AG04449 (cell line): ENCODE results near the gene EYA4.

ENCODE experiments used
- CTCF ChIA-PET: fragments of 350-600 bp; formaldehyde crosslinking; extraction: SDS; loops from one replicate; lab custom pipeline; 2021; ENCODE audit warnings: antibody characterized with exemption; lab: Yijun Ruan, JAX
- POLR2A ChIA-PET: fragments of 400-600, 350-600 bp; formaldehyde crosslinking; extraction: SDS; loops from one replicate; lab custom pipeline; 2020; ENCODE audit warnings: antibody characterized with exemption, inconsistent platforms; lab: Yijun Ruan, JAX
- DNase-seq: peaks from one replicate; pipeline ENCODE4 v3.0.0-alpha.2; 2010; ENCODE audit warnings: low read depth, low spot score
- H3K4me3 ChIP-seq: 2 replicates; pipeline ENCODE4 v1.5.1; 2011; ENCODE audit warnings: low read depth, mild to moderate bottlenecking, control low read depth, low read length
- TF ChIP-seq, protein P1 (sequence below): IDR thresholded peaks from one replicate; pipeline ENCODE4 v1.5.1; 2011; ENCODE audit warnings: mild to moderate bottlenecking, moderate library complexity, low read length, control low read depth, inconsistent platforms; ENCODE audit not compliant: insufficient read depth; ENCODE audit errors: missing control alignments

EYA4 gene

DNA sequence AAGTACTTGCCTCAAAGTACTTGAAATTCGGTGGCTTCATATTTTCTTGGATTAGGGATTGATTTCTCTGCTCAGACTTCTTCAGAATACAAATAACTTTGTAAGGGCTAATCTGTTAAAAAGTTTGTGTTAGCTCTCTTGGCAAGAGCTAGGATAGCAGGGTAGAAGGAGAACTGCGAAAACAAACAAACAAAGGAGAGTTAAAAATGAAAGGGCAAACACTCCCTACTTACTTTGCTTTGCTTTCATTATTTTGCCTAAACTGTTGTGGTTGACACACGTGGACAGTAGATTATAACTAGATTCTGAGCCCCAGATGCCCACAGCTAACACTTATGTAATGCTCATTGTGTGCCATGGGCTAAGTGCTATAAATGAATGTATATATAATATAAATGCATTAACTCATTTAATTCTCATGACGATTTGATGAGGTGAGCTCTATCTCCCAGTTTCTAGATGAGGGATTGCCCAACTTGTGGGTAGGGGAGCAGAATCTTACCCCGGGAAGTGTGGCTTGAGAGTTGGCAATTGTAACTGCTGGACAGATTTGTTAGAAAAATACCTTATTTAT is 48.7 kb downstream of the EYA4 start:
- ChIA-PET POLR2A (no interaction called here), CTCF (no interaction called here)
- DNase-seq = no peak
- H3K4me3 ChIP-seq = no peak overlapping the region
- TF ChIP-seq, protein P1, sequence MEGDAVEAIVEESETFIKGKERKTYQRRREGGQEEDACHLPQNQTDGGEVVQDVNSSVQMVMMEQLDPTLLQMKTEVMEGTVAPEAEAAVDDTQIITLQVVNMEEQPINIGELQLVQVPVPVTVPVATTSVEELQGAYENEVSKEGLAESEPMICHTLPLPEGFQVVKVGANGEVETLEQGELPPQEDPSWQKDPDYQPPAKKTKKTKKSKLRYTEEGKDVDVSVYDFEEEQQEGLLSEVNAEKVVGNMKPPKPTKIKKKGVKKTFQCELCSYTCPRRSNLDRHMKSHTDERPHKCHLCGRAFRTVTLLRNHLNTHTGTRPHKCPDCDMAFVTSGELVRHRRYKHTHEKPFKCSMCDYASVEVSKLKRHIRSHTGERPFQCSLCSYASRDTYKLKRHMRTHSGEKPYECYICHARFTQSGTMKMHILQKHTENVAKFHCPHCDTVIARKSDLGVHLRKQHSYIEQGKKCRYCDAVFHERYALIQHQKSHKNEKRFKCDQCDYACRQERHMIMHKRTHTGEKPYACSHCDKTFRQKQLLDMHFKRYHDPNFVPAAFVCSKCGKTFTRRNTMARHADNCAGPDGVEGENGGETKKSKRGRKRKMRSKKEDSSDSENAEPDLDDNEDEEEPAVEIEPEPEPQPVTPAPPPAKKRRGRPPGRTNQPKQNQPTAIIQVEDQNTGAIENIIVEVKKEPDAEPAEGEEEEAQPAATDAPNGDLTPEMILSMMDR = no peak

DNA sequence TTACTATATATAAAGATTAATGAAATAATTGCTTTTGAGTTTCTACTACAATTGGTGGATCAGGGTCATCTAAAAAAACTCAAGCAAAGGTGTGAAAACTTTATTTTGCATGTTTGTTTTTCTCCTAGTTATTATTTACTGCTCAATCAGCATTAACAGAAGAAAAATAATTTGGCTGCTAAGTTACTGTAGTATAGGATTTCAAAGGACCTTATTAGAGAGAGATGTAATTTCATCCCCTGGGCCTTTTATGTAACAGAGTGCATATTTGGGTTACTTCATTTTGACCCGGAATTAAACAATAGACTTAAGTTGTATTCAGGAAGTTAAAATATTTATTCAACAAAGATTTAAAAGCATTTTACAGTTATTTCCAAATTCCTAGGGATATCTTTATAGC is 49.8 kb downstream of the EYA4 start:
- no peak overlapping the region for H3K4me3 ChIP-seq
- POLR2A ChIA-PET = no interaction called here
- TF ChIP-seq, protein P1 = no peak
- no peak for DNase-seq
- CTCF ChIA-PET = no interaction called here

DNA sequence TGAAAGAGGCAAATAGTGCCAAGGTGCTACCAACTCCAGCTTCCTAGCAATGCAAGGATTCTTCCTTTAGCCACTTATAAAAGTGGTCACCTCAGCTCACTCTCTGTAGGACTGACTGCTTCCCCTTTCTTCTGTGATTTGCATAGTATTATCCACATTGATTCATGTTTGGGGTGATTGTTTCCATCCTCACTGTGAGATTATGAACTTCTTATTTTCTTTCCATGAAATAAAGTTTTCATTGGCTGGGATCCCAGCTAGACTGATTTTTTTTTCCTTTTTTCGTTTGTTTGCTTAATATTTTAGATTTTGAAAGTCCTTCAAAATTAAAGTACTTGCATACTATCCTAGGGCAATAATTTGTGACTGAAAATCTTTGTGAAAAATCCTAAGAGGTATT is 50.5 kb downstream of the EYA4 start:
- TF ChIP-seq, protein P1 = no peak
- ChIA-PET CTCF (no interaction called here), POLR2A (no interaction called here)
- DNase-seq = no peak
- no peak overlapping the region for H3K4me3 ChIP-seq

DNA sequence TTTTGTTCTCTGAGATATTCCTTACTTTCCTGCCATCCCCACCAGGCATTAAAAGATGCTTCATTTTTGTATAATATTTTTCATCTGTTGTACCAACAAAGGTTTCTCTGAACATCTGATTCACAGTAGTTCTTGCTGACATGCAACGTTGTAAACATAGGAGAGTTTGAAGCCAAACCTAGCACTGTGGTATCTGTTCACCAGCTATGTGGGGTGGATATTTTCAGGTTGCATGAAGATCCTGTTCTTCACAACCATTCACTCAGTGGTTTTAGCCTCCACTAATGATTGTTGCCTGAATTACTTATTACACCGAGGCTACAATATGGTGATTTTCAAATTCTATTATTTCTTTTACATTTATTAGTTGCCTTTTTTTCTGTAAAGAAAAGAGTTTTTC is 56.5 kb downstream of the EYA4 start:
- no peak overlapping the region for H3K4me3 ChIP-seq
- ChIA-PET CTCF (no interaction called here), POLR2A (no interaction called here)
- DNase-seq = no peak
- TF ChIP-seq, protein P1 = no peak

DNA sequence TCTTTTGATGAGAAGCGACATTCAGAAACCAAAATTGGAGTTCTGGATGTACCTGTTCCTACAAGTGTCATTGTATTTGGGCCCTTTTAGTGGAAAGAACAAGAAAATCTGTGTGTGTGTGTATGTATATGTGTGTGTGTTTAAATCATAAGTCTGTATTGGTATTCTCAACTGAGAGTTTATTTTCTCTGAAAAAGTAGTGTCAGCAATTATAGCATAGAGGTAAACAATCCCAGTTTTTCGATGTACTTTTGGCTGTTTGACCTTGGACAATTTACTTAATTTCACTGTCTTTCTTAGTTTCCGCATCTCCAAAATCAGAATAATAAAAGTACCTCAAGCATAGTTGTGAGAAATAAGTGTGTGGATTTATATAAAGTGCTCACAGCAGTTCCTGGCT is 57.2 kb downstream of the EYA4 start:
- TF ChIP-seq, protein P1 = no peak
- DNase-seq = no peak
- CTCF ChIA-PET = no interaction called here
- POLR2A ChIA-PET = no interaction called here
- H3K4me3 ChIP-seq = no peak overlapping the region

DNA sequence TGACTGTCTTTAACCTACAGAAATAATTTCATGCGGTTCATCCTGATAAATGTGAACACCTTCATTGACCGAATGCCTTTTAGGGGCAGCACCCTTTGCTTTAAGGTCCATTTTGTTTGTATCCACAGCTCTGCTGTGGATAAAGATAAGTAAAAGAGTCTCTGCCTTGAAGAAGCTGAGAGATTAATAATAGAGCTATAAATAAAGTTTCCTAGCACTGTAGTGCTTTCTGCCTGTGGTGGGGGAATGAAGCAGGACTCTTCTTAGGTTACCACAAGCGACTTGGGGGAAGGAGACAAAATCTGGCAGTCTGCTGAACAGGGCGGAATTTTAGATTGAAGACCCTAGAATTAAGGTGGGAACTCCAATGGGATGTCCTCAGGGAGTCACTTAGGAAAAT is 57.6 kb downstream of the EYA4 start:
- TF ChIP-seq, protein P1 = no peak
- ChIA-PET POLR2A (no interaction called here), CTCF (no interaction called here)
- no peak overlapping the region for H3K4me3 ChIP-seq
- no peak for DNase-seq
